ENCODE data around the gene GCM1.
"Not testable (repeated sequence)": the region's sequence is repeated elsewhere in the genome, so short reads cannot be mapped to it uniquely, and the experiment has no call there.

GCM1 gene

GRCh38 chr6:53162606-53163005 lies 14.0 kb upstream of the GCM1 start:
- no peaks in the 10 kb centered on the region for H3K27me3 Mint-ChIP-seq (ENCODE audit: low read depth)
- H3K27ac Mint-ChIP-seq: no peak overlapping the region
- H3K36me3 Mint-ChIP-seq (ENCODE audit: low read depth): no peaks in the 10 kb centered on the region
- no peaks in the 10 kb centered on the region for H3K9me3 Mint-ChIP-seq
- peaks cover 7% of the 10 kb centered on the region for H3K4me1 Mint-ChIP-seq (ENCODE audit: low read depth)
- no peak overlapping the region for H3K4me3 Mint-ChIP-seq

DNA sequence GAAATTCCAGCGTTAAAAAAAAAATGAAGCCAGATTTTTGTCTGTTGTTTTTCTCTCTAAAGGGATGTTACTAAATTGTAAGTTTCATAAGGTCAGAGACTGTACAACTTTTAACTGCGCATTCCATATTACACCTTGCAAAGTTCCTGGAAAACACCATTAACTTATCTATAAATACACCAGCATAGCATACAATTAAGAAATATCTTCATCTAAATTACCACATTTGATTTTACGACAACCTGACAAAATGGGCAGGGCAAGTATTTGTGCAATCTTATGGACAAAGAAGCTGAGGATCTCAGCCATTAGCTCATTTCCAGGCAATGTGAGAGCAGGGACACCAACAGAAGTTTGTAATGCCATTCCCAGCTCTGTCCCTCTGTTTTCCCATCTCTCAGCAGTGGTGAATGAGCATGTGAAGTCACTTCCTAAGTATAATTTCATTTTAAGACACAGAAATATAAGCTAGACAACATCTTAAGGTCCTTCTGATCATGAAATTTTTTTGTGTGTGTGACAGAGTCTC lies 12.9 kb upstream of the GCM1 start:
- Mint-ChIP-seq H3K27ac (no peak overlapping the region), H3K4me1 (ENCODE audit: low read depth) (peaks cover 7% of the 10 kb centered on the region), H3K27me3 (ENCODE audit: low read depth) (no peaks in the 10 kb centered on the region), H3K36me3 (ENCODE audit: low read depth) (no peaks in the 10 kb centered on the region), H3K4me3 (no peak overlapping the region), H3K9me3 (no peaks in the 10 kb centered on the region)

DNA sequence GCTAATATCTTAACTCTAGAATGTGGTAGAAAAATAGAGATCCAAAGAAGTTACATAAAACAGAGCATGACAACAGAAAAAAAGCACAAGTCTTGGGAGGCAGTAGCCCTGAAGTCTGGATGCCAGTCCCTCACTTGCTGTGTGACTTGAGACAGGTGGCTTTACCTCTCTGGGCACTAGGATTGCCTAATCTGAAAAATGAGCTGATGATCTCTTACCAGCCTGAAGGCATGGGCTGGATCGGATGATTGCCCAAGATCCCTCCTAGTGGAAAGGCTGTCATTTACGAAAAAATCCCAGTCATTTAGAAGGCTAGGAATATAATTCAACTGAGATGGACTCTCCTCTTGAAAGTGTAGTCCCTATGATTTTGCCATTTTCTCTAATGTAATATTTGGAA lies 10.9 kb upstream of the GCM1 start:
- Mint-ChIP-seq H3K9me3 (no peaks in the 10 kb centered on the region), H3K36me3 (ENCODE audit: low read depth) (no peaks in the 10 kb centered on the region)

GRCh38 chr6:53158076-53158475 lies 9.4 kb upstream of the GCM1 start:
- H3K36me3 Mint-ChIP-seq (ENCODE audit: low read depth); H3K27me3 Mint-ChIP-seq (ENCODE audit: low read depth); H3K4me1 Mint-ChIP-seq (ENCODE audit: low read depth); H3K27ac Mint-ChIP-seq; H3K9me3 Mint-ChIP-seq; H3K4me3 Mint-ChIP-seq: not testable (repeated sequence)

More for the DNA sequence above, 10.9 kb upstream of the GCM1 start:
- Mint-ChIP-seq H3K4me1 (ENCODE audit: low read depth) (peaks cover 7% of the 10 kb centered on the region), H3K4me3 (no peak overlapping the region), H3K27ac (no peak overlapping the region), H3K27me3 (ENCODE audit: low read depth) (no peaks in the 10 kb centered on the region)

DNA sequence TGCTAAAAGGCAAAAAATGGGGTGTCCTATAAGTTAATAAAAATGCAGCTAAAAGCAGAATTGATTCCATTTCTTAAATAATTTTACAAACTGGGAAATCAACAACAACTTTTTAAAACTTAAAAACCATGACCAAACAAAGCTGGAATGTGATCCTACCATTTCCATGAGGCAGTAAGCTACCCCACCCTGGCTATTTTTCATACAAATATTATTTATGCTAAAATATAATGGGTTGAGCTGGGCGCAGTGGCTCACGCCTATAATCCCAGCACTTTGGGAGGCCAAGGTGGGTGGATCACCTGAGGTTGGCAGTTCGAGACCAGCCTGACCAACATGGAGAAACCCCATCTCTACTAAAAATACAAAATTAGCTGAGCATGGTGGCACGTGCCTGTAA lies 6.6 kb upstream of the GCM1 start:
- H3K9me3 Mint-ChIP-seq; H3K4me1 Mint-ChIP-seq (ENCODE audit: low read depth): not testable (repeated sequence)

DNA sequence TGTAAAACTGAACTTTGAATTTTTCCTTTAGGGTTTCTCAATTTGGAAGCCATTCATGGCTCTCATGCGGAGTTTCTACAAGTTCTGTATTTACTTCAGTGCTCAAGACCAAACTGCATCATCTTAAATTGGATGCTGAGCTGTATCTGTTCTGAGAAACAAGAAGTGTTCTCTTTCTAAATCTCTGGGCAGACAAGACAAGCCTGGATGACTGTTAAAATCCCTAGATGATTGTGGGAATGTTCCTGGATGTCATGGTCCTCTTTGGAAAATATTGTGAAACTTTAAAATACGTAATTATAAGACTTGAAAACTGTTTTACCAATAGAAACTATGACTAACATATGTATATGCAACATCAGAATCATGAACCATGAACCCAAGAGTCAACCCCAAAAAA lies 6.2 kb upstream of the GCM1 start:
- no peak overlapping the region for H3K27ac Mint-ChIP-seq
- no peaks in the 10 kb centered on the region for H3K36me3 Mint-ChIP-seq (ENCODE audit: low read depth)
- H3K9me3 Mint-ChIP-seq: no peaks in the 10 kb centered on the region
- no peaks in the 10 kb centered on the region for H3K4me1 Mint-ChIP-seq (ENCODE audit: low read depth)
- H3K27me3 Mint-ChIP-seq (ENCODE audit: low read depth): peaks cover 9% of the 10 kb centered on the region
- no peak overlapping the region for H3K4me3 Mint-ChIP-seq

More for the DNA sequence above, 6.6 kb upstream of the GCM1 start:
- H3K4me3 Mint-ChIP-seq; H3K27me3 Mint-ChIP-seq (ENCODE audit: low read depth); H3K36me3 Mint-ChIP-seq (ENCODE audit: low read depth); H3K27ac Mint-ChIP-seq: not testable (repeated sequence)

DNA sequence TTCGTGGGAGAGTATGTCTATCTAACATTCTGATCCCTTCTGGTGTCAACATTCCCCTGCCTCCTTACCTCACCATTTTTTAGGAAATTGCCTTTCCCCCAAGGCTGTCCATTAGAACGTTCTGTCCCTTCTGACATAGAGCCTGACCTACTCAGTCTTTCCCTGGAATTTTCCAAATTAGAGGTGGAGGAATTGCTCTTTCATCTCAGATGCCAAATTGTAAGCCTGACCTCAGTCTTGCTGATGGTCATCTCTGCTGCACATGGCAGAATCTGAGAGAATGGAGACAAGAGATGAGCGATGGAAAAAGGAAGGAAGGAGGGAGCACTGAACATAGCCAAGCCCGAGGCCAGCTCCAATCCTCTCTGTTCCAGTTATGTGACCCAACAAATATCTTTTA lies 5.4 kb upstream of the GCM1 start:
- Mint-ChIP-seq H3K4me3 (no peak overlapping the region), H3K4me1 (ENCODE audit: low read depth) (no peaks in the 10 kb centered on the region), H3K27me3 (ENCODE audit: low read depth) (peaks cover 10% of the 10 kb centered on the region), H3K9me3 (no peaks in the 10 kb centered on the region), H3K36me3 (ENCODE audit: low read depth) (no peaks in the 10 kb centered on the region), H3K27ac (no peak overlapping the region)

DNA sequence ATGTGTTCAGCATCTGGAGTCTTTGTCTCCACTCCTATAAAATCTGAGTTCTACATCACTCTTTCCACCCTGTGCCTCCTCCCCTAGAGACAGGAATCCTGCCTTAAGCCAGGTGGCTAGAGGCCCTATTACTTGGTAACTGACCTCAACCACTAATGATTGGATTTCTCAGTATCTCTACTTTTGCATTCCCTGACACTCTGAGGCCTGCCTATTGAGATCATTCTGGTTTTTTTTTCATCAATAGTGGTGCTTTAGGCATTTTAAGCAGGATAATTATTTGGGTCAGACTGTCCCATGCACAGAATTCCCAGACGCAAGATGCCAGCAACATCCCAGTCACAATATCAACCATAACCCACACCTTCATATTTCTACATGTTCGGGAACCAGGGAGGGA lies 3.9 kb upstream of the GCM1 start:
- H3K4me1 Mint-ChIP-seq (ENCODE audit: low read depth): no peaks in the 10 kb centered on the region
- no peaks in the 10 kb centered on the region for H3K9me3 Mint-ChIP-seq
- no peak overlapping the region for H3K27ac Mint-ChIP-seq
- H3K4me3 Mint-ChIP-seq: no peak overlapping the region
- H3K27me3 Mint-ChIP-seq (ENCODE audit: low read depth): peaks cover 10% of the 10 kb centered on the region
- H3K36me3 Mint-ChIP-seq (ENCODE audit: low read depth): no peaks in the 10 kb centered on the region

DNA sequence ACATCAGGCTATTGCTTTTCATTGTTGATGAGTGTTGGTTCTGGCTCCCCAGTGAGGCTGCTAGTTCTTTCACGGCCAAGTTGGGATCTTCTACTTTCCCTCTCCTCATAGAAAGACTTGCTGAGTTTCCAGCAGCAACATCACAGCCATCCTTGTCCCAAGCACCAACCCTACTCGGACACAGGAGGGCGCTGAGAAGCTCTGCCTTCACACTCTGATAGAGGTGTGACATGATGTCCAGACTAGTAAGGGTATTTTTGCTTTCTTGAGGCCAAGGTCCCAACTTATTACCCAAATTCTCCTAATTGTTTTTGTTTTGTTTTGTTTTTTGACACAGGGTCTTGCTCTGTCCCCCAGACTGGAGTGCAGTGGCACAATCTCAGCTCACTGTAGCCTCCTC lies 3.0 kb upstream of the GCM1 start:
- Mint-ChIP-seq H3K27me3 (ENCODE audit: low read depth) (peaks cover 10% of the 10 kb centered on the region), H3K36me3 (ENCODE audit: low read depth) (no peaks in the 10 kb centered on the region), H3K4me3 (no peak overlapping the region), H3K4me1 (ENCODE audit: low read depth) (no peaks in the 10 kb centered on the region), H3K9me3 (no peaks in the 10 kb centered on the region), H3K27ac (no peak overlapping the region)

DNA sequence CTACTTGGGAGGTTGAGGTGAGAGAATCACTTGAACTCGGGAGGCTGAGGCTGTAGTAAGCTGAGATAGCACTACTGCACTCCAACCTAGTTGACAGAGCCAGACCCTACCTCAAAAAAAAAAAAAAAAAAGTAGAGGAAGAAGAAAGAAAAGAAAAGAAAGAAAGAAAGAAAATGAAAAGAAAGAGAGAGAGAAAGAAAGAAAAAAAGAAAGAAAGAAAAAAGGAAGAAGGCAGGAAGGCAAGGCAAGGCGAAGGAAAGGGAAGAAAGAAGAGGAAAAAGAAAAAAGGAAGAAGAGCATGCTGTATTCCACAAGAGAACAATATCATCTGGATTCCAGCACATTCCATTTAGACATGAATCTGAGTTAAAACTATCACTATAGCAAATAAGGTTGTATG lies 3.8 kb downstream of the GCM1 start:
- no peak overlapping the region for H3K4me3 Mint-ChIP-seq
- no peak overlapping the region for H3K27ac Mint-ChIP-seq
- peaks cover 4% of the 10 kb centered on the region for H3K27me3 Mint-ChIP-seq (ENCODE audit: low read depth)
- no peaks in the 10 kb centered on the region for H3K36me3 Mint-ChIP-seq (ENCODE audit: low read depth)
- H3K9me3 Mint-ChIP-seq: no peaks in the 10 kb centered on the region
- no peaks in the 10 kb centered on the region for H3K4me1 Mint-ChIP-seq (ENCODE audit: low read depth)

GRCh38 chr6:53143710-53144109 lies 4.9 kb downstream of the GCM1 start:
- Mint-ChIP-seq H3K27ac (no peak overlapping the region), H3K9me3 (no peaks in the 10 kb centered on the region), H3K4me1 (ENCODE audit: low read depth) (no peaks in the 10 kb centered on the region), H3K27me3 (ENCODE audit: low read depth) (peaks cover 4% of the 10 kb centered on the region), H3K4me3 (no peak overlapping the region), H3K36me3 (ENCODE audit: low read depth) (no peaks in the 10 kb centered on the region)

DNA sequence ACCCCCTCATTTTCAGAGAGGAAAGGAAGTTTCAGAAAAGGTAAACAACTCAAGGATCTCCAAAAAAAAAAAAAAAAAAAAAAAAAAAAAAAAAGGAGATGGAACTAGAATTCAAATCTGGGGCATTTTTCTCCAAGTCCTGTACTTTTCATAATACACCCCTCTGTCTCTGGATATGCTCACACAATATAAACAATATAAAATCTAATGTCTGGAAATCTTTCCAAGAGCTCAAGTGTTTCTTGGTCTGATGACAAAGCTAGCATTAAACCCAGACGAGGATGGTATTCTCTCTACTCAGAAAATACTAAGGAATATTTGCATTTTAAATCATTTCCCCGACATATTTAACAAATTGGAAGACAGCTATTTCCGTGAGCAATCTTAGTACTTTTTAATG lies 5.8 kb downstream of the GCM1 start:
- H3K27ac Mint-ChIP-seq: no peak overlapping the region
- H3K36me3 Mint-ChIP-seq (ENCODE audit: low read depth): no peaks in the 10 kb centered on the region
- no peaks in the 10 kb centered on the region for H3K9me3 Mint-ChIP-seq
- no peaks in the 10 kb centered on the region for H3K4me1 Mint-ChIP-seq (ENCODE audit: low read depth)
- H3K27me3 Mint-ChIP-seq (ENCODE audit: low read depth): peaks cover 4% of the 10 kb centered on the region
- H3K4me3 Mint-ChIP-seq: no peak overlapping the region

DNA sequence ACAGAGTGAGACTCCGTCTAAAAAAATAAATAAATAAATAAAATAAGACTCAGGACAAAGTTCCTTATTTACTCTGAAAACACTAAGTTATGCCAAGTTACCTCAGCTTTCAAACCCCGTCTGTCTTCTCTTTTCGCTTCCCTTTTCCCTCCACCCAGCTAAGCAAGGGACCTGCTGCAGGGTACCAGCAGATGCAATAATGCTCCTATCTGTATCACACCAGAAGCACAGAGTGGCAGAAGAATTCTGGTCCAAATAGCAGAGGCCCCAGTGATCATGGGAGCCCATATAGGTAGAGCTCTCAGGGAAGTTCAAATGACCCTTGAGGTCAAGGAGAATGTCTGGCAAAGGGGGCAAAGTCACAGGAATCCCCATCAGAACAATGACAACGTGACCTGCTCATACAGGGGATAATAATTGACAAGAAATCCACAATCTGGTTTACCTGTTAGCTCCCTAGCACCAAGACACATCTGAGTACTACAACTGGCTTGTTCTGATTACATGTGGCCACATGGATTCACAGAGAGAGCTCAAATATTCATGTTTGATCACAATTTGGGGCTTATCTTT lies 8.7 kb downstream of the GCM1 start:
- Mint-ChIP-seq H3K4me3 (no peak overlapping the region), H3K36me3 (ENCODE audit: low read depth) (no peaks in the 10 kb centered on the region), H3K4me1 (ENCODE audit: low read depth) (no peaks in the 10 kb centered on the region), H3K27ac (no peak overlapping the region), H3K9me3 (no peaks in the 10 kb centered on the region), H3K27me3 (ENCODE audit: low read depth) (peaks cover 4% of the 10 kb centered on the region)

DNA sequence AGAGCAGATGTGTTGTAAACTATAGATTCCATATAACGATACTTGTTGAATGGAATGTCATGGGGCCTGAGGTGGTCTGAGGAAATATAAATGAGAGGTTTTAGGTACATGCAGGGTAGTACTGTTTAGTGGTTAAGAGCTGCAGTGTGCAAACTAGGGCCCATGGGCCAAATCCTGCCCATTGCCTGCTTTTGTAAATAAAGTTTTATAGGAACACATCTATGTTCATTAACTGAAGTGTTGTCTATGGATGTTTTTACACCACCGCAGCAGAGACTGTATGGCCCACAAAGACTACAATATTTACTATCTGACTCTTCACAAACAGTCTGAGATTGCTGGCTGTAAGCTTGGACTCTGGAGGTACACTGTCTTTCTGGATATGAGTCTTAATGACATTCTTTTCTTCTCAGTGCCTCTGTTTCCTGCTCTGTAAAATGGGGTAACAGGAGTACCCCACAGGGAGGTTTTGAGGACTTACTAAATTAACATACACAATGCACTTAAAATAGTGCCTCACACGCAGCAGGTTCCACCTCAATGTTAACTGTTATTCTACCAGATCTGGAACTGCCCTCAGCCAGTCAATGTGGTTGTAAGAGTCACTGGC lies 12.5 kb downstream of the GCM1 start:
- Mint-ChIP-seq H3K4me1 (ENCODE audit: low read depth) (no peaks in the 10 kb centered on the region), H3K27me3 (ENCODE audit: low read depth) (peaks cover 4% of the 10 kb centered on the region), H3K36me3 (ENCODE audit: low read depth) (no peaks in the 10 kb centered on the region), H3K4me3 (no peak overlapping the region), H3K27ac (no peak overlapping the region), H3K9me3 (no peaks in the 10 kb centered on the region)

- Mint-ChIP-seq H3K9me3 (no peaks in the 10 kb centered on the region), H3K27me3 (ENCODE audit: low read depth) (peaks cover 2% of the 10 kb centered on the region), H3K4me1 (ENCODE audit: low read depth) (no peaks in the 10 kb centered on the region), H3K4me3 (no peak overlapping the region), H3K36me3 (ENCODE audit: low read depth) (no peaks in the 10 kb centered on the region), H3K27ac (no peak overlapping the region)
Measured at GRCh38 chr6:53134601-53135235, 13.9 kb downstream of the GCM1 start.

Measured in T-helper 1 cell treated with Interleukin-12 subunit alpha and Interleukin-12 subunit beta and Interleukin-4 antibody, amounts not matched to agents 30 μg/mL and 1 μg/mL, for 36 hours (primary cell).